HL-60/S4 (cell line): ENCODE results near the gene SLC48A1.

ENCODE experiments used
- in situ Hi-C: fragments of 300-500 bp; cut with MboI; formaldehyde crosslinking; loops from 2 replicates; pipeline ENCODE4 v1.14.3; 2022; ENCODE audit warnings: low sequenced_read_pairs

Gene SLC48A1

DNA sequence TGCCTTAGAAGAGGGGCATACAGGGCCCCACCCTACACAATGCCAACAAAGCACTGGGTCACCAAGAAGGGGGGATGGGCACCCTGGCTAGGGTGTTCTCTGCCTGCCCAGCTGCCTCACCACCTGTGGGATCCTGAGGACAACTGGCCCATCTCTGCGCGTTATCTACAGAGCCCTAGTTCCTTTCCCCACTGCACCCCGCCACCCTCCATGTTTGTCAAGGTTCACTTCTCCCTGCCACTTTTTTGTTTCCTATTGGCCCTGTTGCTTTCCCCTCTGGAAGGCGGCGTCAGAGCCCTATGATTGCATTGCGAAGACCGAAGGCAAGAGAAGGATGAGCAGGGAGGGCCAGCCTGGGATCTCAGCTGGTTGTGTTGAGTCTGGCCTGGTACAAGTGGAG, 1.6 kb downstream of the SLC48A1 start:
- in situ Hi-C loops: loop anchor here (5.0 to 10.0 kb wide), 3 partner anchors 32 to 130 kb away; no protein-coding TSS in a partner anchor

DNA sequence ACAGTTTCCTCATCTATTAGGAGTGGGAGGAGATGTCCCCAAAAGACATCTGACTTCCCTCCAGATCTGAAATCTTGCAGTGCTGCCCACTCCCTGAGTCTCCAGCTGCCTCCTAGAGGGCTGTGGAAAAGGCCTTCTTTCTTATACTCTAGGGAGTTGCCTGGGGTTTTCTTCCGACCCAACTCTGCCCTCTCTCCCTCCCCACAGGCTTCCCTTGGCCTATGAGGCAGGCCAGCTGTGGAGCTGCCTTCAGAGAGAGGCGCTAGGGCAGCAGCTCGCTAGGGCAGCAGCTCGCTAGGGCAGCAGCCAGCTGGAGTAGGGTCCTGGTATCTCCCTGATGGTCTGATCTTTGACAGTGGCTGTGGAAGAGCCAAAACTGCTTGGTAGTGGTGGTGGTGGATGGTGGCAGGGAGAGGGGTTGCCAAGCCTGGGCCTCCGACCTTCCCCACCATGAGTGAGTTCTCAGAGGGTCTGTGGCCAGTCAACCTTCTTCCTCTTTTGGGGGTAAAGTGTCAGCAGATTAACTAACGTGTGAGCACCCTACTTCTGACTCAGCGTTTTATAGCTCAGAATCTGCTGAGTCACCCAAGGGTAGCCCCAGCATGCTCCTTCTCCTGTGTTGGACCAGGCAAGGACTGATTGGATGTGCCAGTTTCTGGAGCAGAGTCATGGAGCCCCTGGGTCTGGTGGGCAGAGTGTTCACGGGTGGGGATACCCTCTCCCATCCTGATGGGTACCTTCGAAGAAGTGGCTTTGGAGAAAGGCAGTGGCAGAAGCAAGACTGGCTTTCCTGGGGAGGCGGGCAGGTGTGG, 2.3 kb downstream of the SLC48A1 start:
- in situ Hi-C loops: loop anchor here (5.0 to 10.0 kb wide), 3 partner anchors 33 to 131 kb away; no protein-coding TSS in a partner anchor

DNA sequence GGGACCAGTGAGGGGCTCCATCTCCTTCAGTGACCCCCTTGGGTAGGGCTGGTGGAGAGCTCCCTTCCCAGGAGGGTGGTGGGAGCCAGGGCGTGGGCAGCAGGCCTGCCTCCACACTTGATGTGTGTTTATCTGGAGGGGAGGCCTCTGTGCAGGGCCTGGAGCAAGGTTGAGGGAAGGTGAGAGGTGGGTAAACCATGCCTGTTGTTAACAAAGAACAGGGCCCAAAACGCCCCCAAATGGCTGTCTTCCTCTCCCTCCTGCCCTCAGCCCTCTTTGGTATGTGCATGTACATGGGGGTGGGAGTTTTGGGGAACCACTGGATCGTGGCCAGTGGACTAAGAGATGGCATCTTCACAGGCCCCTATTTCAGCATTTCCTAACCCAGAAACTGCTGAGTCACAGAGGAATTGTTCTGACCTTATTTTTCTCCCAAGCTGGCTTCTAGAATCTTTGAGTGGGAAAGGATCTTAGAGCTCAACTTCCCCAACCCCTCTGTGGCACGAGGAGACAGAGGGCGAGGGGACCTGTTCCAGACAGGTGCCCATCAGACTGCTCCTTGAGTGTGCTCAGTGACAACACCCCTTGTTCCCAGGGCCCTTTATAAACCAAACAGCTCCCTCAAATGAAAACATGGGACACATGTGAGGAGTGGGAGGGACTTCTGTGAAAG, 3.6 kb downstream of the SLC48A1 start:
- in situ Hi-C loops: loop anchor here (5.0 to 10.0 kb wide), 3 partner anchors 34 to 132 kb away; no protein-coding TSS in a partner anchor

DNA sequence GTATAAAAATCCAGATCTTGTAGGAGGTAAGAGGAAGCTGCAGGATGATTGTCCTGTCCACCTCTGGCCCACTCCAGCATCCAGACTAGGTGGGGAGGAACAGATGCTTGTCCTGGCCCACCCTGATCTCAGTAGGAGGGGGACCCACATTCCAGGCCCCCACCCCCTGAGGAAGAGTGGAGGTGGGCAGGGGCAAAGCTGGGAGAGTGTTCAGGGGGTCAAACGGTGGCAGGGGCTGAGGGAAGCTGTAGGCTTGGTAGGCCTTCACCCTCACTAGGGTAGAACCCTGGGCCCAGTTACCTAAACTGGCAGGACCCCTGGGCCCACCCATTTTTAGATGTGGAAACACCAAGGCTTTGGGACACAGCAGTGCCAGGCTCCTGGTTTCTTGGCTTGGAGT, 4.1 kb downstream of the SLC48A1 start:
- in situ Hi-C loops: loop anchor here (5.0 to 10.0 kb wide), 3 partner anchors 35 to 132 kb away; no protein-coding TSS in a partner anchor

DNA sequence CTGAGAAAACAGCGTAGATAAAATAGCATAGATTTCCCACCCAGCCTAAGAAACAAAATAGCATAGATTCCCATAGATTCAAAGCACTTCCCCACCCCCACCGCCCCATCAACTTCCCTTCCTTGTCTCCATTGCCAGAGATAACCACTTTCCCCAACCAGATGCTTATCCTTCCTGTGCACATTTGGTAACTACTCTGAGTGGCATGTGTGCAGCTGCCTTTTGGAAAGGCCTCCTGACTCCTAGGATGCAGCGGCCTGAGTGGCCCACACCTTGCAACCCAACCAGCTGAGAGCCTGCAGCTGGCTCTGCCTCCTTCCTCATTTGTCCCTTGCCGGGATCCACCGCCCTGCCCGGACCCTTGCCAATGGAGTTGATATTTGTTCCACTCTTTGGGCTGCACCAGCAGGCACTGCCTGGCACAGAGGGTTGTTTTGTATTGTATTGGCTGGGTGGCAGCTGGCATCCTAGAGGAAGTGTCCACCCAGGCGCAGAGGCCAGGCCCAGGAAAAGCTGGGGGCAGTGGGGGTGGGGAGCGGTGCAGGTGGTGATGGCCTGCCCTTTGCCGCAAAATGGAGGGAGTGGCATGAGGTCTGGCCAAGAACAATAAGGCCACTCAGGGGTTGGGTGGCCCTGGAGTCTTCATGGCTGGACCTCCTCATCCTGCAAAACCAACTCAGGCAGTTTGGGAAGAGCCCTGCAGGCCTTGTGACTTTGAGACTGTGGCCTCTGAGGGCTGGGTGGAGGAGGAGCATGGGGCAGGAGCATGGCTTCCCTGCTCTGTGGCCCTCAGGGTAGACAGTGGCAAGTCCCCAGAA, 4.9 kb downstream of the SLC48A1 start:
- in situ Hi-C loops: loop anchor here (5.0 to 10.0 kb wide), 3 partner anchors 36 to 133 kb away; no protein-coding TSS in a partner anchor

DNA sequence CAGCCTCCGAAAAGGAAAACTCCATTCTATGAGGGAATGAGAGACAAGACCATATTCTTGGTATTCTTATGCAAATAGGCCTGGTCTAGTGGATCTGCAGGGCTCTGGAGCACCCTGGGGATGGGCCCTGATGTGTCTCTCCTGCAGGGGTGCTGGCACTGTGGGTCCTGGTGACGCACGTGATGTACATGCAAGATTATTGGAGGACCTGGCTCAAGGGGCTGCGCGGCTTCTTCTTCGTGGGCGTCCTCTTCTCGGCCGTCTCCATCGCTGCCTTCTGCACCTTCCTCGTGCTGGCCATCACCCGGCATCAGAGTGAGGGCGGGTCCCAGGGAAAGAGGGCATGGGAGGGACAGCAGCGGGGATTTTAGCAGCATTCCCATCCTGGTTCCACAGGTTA, 5.8 kb downstream of the SLC48A1 start:
- in situ Hi-C loops: loop anchor here (5.0 to 10.0 kb wide), 3 partner anchors 37 to 134 kb away; no protein-coding TSS in a partner anchor

DNA sequence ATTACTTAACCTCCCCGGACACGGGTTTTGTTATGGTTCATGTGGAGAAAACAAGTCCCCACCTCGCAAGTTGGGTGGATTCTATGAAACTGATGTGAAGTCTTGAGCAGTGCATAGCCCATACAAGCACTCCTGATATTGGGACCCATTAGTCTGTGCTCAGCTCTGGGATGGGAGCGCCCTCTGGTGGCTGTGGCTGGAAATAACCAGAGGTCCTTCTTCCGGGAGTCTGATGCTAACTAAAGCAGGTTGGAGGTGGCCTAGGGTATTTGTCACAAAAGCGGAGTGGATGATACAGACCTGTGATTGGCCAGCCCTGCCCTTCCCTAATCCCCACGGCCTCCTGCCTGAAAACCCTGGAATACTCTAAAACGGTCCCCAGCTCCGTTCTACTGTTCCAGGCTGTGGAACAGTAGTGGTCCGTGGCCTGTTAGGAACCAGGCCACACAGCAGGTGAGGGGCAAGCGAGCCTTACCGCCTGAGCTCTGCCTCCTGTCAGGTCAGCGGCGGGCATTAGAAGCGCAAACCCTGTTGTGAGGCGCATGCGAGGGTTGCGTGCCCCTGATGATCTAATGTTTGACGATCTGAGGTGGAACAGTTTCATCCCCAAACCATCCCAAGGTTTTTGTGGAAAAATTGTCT, 6.4 kb downstream of the SLC48A1 start:
- in situ Hi-C loops: loop anchor here (5.0 to 10.0 kb wide), 3 partner anchors 37 to 135 kb away; no protein-coding TSS in a partner anchor

DNA sequence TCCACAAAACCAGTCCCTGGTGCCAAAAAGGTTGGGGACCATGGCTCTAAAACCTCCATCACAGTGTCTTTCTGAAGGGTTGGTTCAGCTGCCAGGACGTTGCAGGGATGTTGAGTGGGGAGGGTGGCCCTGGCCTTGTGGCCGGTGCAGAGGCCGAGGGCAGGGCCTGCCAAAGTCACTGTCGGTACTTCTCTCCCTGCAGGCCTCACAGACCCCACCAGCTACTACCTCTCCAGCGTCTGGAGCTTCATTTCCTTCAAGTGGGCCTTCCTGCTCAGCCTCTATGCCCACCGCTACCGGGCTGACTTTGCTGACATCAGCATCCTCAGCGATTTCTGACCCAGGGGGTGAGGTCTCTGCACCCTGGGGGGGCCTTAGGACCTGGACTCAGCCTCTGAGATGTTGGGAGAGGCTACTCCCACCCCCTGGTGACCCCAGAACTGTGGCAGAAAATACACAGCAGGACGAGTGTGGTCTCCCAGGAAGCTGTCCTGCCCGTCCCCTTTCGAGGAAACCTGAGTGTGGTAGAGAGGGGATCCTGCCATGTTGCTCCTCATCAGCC, 7.0 kb downstream of the SLC48A1 start:
- in situ Hi-C loops: loop anchor here (5.0 to 10.0 kb wide), 3 partner anchors 38 to 135 kb away; no protein-coding TSS in a partner anchor

DNA sequence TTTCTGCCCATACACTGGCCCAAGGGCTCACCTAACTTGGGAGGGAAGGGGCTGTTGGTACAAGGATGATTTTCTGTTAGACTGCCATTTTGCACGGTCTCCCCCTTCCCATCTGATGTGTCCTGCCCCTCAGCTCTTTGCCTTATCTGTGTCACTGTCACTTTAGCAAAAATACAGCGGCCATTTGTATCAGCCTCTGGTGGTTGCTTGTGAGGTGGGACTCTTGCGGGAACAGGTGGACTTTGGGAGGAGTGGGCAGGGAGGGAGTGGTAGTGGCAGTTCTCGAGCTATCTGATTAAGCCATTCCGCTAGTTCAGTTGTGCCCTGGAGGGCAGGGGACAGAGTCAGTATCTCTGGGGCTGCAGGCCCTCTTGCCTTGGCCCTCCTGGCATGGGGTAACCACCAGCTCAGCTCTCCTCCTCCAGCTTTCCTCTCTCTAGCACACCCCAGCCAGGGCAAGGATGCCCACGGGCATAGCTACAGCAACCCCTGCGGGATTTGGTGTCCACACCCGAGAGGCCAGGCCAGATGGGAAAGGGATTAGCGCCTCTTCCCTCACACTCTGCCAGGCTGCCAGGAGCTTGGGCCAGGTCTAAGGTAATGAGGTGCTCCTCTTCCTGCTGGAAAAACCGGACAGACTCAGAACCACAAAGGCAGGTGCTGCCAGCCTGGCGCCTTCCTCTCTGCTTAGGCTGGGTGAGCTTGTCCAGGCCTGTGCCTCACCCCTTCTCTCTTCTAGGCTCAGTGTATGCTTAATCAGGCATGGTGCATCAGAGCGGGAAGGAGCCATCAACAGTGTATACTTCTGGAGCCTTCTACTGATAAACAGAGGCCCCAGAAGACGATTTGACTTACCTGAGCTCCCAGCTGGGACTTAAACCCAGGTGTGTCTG, 8.7 kb downstream of the SLC48A1 start:
- in situ Hi-C loops: no loop called here

DNA sequence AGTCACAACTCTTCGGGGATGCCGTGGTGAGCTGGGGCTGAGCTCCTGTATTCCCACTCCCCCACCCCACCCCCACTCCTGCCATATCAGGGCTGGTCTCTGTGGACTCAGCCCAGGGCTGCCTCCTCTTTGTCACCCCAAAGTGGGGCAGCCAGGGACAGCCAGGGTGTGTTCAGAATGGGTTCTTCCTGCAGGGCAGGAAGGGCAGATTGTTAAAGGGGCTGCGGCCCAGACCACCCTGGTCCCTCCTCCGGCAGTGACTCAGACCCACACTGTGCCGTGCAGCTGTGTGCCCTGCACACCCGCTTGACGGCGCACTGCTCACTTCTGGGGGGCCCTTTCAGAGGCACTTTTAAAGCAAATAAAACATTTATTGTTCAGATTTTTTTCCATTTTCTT, 9.3 kb downstream of the SLC48A1 start:
- in situ Hi-C loops: no loop called here

DNA sequence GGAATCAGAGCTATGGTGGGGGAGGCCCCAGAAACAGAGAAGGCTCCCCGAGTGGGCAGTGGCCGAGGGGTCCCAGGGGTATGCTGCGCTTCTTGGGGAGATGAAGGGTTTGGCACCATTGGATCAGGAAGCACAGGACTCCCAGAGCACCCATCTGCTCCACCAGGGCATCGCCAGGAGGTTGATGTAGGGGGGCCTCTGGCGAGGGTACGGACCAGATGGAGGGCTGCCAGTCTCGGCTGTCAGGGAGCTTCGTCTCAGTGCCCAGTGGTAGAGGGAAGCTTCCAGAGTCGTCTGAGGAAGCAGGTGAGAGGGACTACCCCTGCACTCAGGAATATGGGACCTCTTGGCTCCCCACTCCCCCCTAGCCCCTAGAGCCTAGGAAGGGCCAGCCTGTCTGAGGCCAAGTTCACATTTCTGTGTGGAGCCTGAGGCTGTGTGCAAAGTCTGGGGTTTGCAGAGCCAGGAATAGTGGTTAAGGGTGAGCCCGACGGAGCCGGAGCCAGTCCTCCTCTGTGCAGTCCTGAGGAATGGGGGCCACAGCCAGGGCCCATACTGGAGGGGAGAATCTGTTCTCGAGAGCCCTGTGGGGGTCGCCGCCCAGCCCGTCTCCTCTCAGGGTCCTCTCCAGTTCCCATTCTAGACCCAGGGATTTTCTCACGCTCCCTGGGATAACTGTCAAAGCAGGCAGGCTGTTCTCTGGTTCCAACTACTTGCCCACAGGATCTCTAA, 10.2 kb downstream of the SLC48A1 start:
- in situ Hi-C loops: no loop called here

DNA sequence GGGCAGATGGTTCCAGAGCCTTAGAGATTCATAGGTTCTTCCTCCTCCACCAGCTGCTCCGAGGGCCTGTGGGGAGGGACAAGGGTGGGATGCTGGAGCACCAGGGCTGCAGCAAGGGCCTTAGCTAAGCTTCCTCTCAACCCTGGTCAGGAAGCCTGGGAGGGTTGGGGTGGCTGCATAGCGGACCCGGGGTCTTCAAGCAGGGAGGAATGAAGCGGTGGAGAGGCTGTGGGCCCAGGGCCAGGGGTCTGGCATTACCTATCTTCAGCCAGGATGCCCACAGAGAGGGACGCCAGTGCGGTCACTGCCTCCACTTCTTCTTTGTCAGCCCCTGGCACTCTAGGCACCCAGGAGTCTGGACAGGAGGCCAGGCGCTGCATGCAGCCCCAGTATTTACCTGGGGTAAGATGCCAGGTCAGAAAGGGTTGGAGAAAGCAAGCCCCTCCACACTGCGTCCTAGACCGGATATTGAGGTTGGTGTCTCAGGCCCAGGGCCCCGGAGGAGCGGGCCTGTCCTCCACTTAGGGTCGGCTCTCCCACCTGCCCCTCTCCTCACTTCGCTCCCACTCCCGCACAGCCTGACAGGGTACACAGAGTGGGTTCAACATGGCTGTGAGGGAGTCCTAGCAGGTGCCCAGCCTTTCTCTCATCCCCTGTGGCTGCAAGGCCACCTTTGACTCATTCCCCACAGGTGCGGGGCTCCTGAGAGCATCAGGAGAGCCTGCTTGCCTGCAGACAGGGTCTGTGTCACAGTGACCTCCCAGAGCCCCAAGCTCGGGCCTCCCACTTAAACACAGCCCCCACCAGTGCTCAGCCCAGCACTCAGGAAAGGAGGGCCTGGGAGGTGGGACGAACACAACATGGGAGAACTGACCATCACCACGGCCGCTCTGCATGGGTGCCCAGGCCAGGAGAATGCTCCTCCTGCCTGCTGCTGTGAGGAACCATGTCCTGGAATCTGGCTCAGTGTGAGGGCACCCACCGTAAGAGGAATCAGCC, 11.1 kb downstream of the SLC48A1 start:
- in situ Hi-C loops: no loop called here

DNA sequence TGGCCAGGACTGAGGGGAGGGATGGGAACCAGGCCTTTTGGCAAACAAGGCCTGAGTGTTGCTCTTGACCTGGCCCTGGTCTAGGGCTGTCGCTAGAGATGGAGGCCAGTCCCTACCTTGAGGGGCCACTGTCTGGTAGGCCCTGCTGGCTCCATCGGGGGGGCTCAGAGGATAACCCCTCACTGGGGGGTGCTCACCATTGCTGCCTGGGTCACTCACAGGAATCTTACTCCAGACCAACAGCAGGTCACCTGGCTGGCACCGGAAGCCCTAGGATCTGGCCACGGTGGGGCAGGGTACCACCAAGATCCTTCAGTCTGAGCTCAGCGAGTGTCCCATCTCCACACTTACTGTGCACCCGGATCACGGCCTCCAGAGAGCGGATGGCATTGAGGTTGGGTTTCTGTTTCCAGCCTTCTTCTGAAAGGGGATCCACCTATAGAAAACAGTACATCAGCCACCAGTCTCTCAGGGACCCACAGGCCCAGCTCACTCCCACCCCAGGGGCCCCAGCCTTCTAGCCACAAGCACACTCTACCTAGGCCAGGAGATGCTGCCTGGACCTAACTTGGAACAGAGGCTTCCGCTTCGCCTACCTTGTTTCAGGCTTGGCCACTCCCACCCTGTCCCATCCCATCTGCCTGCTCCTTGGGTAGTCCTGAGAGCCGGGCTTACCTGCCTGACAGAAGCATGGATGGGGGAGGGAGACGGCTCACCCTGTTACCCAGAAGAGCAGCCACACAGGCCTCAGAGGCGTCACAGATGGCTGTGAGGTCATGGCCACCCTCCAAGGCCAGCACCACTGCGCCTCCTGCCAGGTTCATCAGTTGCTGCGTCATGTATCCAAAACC, 12.2 kb downstream of the SLC48A1 start:
- in situ Hi-C loops: loop anchor here (5.0 kb wide), 1 partner anchor 57 kb away; no protein-coding TSS in a partner anchor

DNA sequence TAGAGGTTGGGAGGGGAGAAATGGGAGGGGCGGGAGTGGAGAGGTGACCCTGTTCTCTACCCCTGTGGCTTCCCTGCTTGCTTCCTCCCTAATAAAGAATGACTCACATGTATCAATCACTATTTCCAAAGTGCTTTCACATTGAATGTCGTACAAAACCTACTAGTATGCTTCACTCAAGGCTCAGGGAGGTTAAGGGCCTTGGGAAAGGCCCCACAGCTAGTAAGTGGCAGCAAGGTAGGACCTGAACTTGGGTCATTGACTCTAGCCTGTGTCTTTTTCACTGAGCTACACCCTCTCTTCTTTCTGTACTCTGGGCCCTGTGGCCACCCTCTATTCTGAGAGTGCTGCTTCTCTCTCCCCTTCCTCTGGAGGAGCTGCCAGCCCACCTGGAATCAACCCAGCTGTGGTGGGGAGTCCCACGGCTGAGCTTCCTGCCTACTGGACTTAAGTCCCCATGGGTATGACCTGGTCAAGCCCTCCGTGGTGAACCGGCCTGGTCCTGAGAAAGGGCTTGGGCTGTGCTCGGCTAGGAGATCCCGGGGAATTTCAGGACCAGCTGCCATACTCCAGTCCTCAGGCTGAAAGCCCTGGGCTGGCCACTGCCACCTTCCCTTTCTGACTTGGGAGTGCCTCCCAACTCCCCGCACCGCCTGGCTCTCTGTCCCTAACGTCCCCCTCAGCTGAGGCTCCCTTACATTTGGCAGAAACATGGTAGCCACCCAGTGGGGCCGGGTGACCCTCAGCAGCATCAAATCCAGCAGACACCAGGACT, 13.0 kb downstream of the SLC48A1 start:
- in situ Hi-C loops: loop anchor here (5.0 kb wide), 1 partner anchor 56 kb away; no protein-coding TSS in a partner anchor

DNA sequence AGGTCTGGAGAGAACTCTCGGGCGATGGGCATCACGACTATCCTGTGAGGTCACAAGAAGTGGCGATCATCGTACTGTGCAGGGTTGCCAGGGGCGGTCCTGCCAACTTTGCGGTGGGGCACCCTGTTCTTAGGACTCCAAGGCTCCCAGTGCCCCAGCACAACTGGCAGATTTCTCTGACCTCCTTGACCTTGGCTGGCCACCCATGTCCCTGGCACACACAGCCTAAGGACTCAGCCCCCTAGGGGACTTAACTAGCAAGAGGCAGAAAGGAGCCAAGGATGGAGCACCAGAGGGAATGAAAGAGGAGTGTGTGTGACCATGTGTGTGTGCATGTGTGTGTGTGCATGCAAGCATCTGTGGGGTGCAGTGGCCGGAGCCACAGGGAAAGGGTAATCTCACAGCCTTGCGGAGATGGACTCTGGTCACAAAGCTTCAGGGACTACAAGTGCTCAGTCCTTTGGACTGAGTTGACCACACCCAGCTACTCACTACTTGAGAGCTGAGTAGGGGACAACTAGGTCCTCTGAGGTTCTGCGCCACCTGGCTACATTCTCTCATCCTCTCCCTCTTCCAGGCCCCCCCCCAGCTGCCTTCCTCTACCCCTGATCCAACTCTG, 13.7 kb downstream of the SLC48A1 start:
- in situ Hi-C loops: loop anchor here (5.0 kb wide), 1 partner anchor 56 kb away; no protein-coding TSS in a partner anchor
